RWPE1 (cell line): ENCODE results near the gene PRSS50.

ENCODE experiments used
- CTCF ChIA-PET: fragments of 350-600 bp; sonication (Branson Sonifier 250); formaldehyde crosslinking; extraction: SDS; loops from one replicate; lab custom pipeline; 2021; lab: Yijun Ruan, JAX
- POLR2A ChIA-PET: fragments of 400-600 bp; formaldehyde crosslinking; extraction: SDS; loops from one replicate; lab custom pipeline; 2020; ENCODE audit warnings: antibody characterized with exemption; ENCODE audit not compliant: low non-redundant PET; lab: Yijun Ruan, JAX
- DNase-seq: peaks from one replicate; pipeline ENCODE4 v3.0.0; 2012; ENCODE audit warnings: low spot score
- H3K27ac ChIP-seq: fragments of 450-650 bp; 2 replicates; pipeline ENCODE4 v1.5.1; 2017
- TF ChIP-seq, protein P1 (sequence below): fragments of 450-650 bp; conservative IDR thresholded peaks from 2 replicates; pipeline ENCODE4 v1.5.1; 2017; ENCODE audit warnings: low read depth, mild to moderate bottlenecking

Gene PRSS50

DNA sequence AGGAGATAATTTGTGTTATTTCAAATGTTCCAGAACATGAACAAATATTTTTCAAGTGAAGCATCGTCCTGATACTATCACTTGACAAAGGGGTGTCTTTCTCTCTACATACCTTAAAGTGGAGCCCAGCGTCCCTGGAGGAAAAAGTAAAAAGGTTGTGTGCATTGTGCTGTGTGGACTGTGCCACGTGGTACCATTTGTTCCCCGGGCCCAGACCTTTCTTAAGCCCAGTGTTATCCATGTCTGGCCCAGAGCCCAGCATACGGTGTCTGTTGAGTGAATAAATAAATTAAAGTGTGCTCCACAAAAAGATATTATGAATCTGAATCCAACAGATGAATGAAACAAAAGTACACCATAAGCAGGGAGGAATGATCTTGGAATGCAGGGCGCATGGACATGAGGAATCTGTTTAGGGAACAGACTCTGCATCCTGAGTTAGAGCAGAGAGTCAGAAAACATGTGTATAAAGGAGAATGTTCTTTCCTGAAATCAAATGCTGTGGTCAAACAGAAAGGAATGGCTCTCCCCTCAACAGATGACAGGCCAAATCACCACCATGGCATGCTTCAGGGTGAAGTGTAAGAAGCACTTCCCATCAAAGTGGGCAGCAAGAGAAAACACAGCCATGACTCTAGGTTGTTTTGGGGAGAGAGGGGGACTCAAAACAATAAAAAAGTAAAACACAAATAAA lies 8.1 kb upstream of the PRSS50 start:
- ChIA-PET CTCF (no interaction called here), POLR2A (no interaction called here)
- no peak overlapping the region for H3K27ac ChIP-seq
- TF ChIP-seq, protein P1, sequence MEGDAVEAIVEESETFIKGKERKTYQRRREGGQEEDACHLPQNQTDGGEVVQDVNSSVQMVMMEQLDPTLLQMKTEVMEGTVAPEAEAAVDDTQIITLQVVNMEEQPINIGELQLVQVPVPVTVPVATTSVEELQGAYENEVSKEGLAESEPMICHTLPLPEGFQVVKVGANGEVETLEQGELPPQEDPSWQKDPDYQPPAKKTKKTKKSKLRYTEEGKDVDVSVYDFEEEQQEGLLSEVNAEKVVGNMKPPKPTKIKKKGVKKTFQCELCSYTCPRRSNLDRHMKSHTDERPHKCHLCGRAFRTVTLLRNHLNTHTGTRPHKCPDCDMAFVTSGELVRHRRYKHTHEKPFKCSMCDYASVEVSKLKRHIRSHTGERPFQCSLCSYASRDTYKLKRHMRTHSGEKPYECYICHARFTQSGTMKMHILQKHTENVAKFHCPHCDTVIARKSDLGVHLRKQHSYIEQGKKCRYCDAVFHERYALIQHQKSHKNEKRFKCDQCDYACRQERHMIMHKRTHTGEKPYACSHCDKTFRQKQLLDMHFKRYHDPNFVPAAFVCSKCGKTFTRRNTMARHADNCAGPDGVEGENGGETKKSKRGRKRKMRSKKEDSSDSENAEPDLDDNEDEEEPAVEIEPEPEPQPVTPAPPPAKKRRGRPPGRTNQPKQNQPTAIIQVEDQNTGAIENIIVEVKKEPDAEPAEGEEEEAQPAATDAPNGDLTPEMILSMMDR: no peak
- no peak for DNase-seq

DNA sequence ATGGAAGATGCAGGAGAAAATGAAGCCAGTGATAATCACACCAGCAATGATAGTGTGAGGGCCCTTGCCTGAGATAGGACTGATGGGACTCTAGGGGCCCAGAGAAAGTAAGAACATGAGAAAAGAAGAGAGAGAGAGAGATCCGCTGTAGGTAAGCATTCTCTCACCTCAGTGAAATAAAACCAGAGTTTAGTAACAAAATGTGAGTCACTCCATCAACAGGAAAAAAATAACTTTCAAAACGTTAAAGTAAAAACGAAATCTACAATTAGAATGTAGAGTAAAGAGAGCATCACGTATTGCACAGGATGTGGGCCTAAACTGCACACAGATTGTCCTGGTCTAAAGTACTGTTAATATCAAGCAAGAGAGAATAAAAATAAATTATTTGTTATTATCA lies 6.8 kb upstream of the PRSS50 start:
- ChIA-PET POLR2A (no interaction called here), CTCF (no interaction called here)
- no peak for DNase-seq
- TF ChIP-seq, protein P1: no peak
- H3K27ac ChIP-seq: no peak overlapping the region

DNA sequence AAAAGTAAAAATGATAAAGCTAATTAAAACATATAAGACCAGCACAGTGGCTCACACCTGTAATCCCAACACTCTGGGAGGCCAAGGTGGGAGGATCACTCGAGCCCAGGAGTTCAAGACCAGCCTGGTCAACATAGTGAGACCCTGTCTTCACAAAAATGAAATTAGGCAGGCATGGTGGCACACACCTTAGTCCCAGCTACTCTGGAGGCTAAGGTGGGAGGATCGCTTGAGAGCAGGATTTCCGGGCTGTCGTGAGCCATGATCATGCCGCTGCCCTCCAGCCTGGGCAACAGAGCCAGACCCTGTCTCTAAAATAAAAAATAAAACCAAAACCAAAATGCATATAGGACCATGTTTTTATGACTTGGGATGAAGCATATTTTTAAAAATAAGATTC lies 4.8 kb upstream of the PRSS50 start:
- CTCF ChIA-PET: no interaction called here
- no peak for DNase-seq
- H3K27ac ChIP-seq: no peak overlapping the region
- TF ChIP-seq, protein P1: no peak
- POLR2A ChIA-PET: no interaction called here

DNA sequence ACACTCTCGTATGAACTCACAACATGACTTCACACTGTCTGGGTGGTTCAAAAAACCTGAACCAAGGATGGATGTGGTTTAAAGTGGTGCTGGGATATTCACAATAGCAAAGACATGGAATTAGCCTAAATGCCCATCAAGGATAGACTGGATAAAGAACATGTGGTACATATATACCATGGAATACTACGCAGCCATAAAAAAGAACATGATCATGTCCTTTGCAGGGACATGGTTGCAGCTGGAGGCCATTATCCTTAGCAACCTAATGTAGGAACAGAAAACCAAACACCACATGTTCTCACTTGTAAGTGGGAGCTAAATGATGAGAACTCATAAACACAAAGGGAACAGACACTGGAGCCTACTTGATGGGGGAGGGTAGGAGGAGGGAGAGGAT lies 3.3 kb upstream of the PRSS50 start:
- TF ChIP-seq, protein P1: no peak
- ChIA-PET POLR2A (no interaction called here), CTCF (no interaction called here)
- no peak for DNase-seq
- no peak overlapping the region for H3K27ac ChIP-seq

DNA sequence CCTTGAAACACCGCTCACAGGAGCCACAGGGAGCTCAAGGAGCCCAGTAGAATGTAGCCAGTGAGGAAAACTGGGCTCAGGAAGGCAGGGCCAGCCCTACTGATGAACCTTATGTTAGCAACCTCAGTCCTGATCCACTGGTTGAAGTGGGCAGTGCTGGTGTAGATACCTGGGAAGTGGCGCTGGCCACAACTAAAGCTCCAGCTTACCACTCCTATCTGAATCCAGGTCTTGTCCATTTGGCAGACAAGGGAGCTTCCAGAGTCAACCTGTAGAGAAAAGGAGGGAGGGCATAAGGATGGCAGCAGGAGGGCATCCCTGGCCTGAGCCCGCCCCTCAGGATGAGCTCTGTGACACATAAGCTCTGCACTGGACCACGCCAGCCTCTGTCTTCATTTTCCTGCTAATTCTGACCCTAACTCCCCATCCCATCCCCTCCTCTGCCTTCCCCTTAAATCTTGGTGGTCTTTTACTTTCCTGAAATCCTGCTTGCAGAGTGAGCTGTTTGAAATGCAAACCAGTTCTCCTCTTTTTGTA lies 2.1 kb upstream of the PRSS50 start:
- ChIA-PET POLR2A (no interaction called here), CTCF (no interaction called here)
- H3K27ac ChIP-seq: no peak overlapping the region
- DNase-seq: no peak
- TF ChIP-seq, protein P1: no peak

DNA sequence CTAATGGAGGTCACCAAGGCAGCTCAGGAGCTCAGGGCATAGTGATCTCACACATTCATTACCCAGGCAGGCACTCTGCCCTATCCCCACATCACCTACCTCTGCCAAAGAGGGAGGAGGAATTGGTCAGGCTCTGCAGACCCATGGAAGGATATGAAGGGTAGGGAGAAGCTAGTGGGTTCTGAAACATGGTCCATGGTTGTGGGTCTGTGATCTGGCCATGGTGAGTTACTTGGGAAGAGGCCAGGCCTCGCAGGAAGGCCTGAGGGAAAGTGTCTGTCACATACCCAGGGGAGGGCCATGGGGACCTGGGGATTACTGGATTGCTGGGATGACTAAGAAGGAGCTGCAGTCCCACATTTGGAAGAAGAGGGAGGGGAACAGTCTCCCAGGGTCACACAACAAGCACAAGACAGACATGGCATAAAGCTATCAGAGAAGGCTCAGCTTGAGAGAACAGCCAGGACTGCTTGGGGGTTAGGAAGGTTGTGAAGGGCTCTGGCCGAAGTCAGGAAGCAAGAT lies 1.4 kb upstream of the PRSS50 start:
- TF ChIP-seq, protein P1: no peak
- ChIA-PET POLR2A (no interaction called here), CTCF (no interaction called here)
- no peak for DNase-seq
- no peak overlapping the region for H3K27ac ChIP-seq
